Loucy (cell line): Measurements from ENCODE around the gene PLXNB1.

Source experiments
- EZH2phosphoT487 ChIP-seq: fragments of 200-600 bp; IDR thresholded peaks from 2 replicates; pipeline ENCODE4 v1.6.1; 2018; ENCODE audit warnings: antibody characterized with exemption, mild to moderate bottlenecking, moderate library complexity, borderline replicate concordance
- TF ChIP-seq, protein P1 (sequence below): fragments of 200-600 bp; sonication (generic); conservative IDR thresholded peaks from 2 replicates; pipeline ENCODE4 v1.5.1; 2014; ENCODE audit warnings: mild to moderate bottlenecking, antibody characterized with exemption, low read length

DNA sequence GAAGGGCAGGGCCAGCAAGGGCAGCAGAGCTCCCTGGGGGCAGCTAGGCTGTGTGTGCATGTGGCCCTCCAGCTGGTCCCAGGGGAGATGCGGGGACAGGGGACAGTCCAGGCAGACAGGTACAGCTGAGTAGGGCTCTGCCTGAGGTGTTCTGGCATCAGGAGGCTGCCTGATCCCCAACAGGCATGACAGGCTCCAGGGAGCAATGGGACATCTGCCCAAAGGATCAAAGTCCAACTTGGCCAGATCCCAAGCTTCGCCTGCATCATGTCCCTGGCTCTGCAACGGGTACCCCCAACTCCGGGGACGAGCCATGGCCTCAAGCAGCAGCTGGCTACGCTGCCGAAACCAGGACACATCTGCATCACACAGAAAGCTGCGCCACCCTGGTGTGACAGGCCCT, 38.4 kb upstream of the PLXNB1 start:
- TF ChIP-seq, protein P1, sequence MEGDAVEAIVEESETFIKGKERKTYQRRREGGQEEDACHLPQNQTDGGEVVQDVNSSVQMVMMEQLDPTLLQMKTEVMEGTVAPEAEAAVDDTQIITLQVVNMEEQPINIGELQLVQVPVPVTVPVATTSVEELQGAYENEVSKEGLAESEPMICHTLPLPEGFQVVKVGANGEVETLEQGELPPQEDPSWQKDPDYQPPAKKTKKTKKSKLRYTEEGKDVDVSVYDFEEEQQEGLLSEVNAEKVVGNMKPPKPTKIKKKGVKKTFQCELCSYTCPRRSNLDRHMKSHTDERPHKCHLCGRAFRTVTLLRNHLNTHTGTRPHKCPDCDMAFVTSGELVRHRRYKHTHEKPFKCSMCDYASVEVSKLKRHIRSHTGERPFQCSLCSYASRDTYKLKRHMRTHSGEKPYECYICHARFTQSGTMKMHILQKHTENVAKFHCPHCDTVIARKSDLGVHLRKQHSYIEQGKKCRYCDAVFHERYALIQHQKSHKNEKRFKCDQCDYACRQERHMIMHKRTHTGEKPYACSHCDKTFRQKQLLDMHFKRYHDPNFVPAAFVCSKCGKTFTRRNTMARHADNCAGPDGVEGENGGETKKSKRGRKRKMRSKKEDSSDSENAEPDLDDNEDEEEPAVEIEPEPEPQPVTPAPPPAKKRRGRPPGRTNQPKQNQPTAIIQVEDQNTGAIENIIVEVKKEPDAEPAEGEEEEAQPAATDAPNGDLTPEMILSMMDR = no peak
- no peak for TF ChIP-seq EZH2phosphoT487
